Right atrium auricular region (tissue), 2 donors: ENCODE results near the gene DCC. TPM values are rescaled to one million over a fixed set of nuclear protein-coding genes. Genes with fewer than 3 reads are reported as not detected.

Source experiments
- DNase-seq: peaks from one replicate; pipeline ENCODE4 v3.0.0-alpha.2; 2019; ENCODE audit warnings: low spot score
- H3K27ac ChIP-seq, 2 donors: fragments of 200-600 bp; sonication (generic); 1 replicate in 1 of 2; 2 replicates in 1 of 2; pipeline ENCODE4 v1.5.1; 2016 to 2019
- H3K27me3 ChIP-seq, 2 donors: fragments of 200-600 bp; sonication (generic); one replicate each; pipeline versions ENCODE4 v1.5.1 to v1.6.0; 2017 to 2019
- H3K36me3 ChIP-seq: fragments of 200-600 bp; sonication (generic); one replicate; pipeline ENCODE4 v1.5.1; 2016
- H3K4me1 ChIP-seq, 2 donors: fragments of 200-600 bp; sonication (generic); one replicate each; pipeline versions ENCODE4 v1.5.1 to v1.6.0; 2017 to 2019
- H3K4me3 ChIP-seq, 2 donors: fragments of 200-600 bp; sonication (generic); 1 replicate in 1 of 2; 2 replicates in 1 of 2; pipeline ENCODE4 v1.5.1; 2017 to 2019; ENCODE audit warnings: mild to moderate bottlenecking in 1 of 2, moderate library complexity in 1 of 2
- H3K9me3 ChIP-seq, 2 donors: fragments of 200-600 bp; sonication (generic); one replicate each; pipeline ENCODE4 v1.5.1; 2019
- total RNA-seq, 2 donors: library from RNA; depleted of rRNA; stranded (reverse); fragments of >200 nt; gene quantifications; one replicate each; pipeline ENCODE4 v1.1.0, GENCODE V29; 2016
- TF ChIP-seq, protein P1 (sequence below), 2 donors: fragments of 200-600 bp; sonication (generic); IDR thresholded peaks; one replicate each; pipeline ENCODE4 v1.5.1; 2019; ENCODE audit warnings: antibody characterized with exemption in 2 of 2

The DCC gene
- total RNA-seq, 2 donors from 2014 or later: not detected

DNA sequence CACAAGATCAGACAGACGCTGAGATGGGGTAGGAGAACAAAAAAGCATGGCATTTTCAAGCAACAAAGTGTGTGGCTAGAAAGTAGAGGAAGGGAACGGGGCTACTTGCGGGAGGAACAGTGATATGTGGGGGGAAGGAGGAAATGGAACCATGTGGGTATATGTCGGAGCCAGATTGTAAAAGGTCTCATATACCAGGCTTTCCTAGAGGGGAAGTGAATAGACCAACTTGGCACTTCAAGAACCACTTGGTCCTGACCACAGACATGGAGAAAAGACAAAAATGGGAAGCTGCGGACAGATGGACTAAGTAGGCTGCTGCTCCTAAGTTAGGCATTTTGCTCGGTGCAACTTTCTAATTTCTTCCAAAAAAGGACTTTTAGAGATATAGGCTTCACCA is 196.0 kb downstream of the DCC start:
- H3K4me1 ChIP-seq: no peaks in the 10 kb centered on the region
- H3K27ac ChIP-seq: no peak overlapping the region
- no peak overlapping the region for H3K4me3 ChIP-seq
- TF ChIP-seq, protein P1, sequence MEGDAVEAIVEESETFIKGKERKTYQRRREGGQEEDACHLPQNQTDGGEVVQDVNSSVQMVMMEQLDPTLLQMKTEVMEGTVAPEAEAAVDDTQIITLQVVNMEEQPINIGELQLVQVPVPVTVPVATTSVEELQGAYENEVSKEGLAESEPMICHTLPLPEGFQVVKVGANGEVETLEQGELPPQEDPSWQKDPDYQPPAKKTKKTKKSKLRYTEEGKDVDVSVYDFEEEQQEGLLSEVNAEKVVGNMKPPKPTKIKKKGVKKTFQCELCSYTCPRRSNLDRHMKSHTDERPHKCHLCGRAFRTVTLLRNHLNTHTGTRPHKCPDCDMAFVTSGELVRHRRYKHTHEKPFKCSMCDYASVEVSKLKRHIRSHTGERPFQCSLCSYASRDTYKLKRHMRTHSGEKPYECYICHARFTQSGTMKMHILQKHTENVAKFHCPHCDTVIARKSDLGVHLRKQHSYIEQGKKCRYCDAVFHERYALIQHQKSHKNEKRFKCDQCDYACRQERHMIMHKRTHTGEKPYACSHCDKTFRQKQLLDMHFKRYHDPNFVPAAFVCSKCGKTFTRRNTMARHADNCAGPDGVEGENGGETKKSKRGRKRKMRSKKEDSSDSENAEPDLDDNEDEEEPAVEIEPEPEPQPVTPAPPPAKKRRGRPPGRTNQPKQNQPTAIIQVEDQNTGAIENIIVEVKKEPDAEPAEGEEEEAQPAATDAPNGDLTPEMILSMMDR (IDR thresholded peaks at IDR 0.05): no peak
- no peaks in the 10 kb centered on the region for H3K36me3 ChIP-seq
- H3K27me3 ChIP-seq: no peaks in the 10 kb centered on the region
- DNase-seq: no peak
- no peaks in the 10 kb centered on the region for H3K9me3 ChIP-seq

DNA sequence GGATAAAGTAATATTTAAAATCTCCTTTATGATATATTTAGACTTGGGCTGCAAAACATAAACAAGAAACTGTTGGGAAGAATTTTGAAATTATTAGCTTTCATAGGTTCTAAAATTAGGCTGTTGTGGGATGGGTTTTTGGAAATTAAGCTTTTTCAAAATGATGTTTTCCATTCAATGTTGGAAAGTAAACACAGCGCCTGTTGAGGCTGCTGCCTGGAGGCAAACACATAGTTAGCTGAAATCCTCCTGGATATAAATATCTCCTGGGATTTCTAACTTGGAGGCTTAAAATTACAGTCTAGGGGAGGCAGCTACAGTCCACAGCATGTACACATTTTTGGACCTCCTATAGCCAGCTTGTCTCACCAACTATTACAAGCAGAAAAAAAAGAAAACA is 197.3 kb downstream of the DCC start:
- Histone ChIP-seq H3K9me3 (no peaks in the 10 kb centered on the region), H3K27me3 (no peaks in the 10 kb centered on the region), H3K27ac (no peak overlapping the region), H3K36me3 (no peaks in the 10 kb centered on the region), H3K4me1 (no peaks in the 10 kb centered on the region), H3K4me3 (no peak overlapping the region)
- TF ChIP-seq, protein P1 (IDR thresholded peaks at IDR 0.05): no peak
- no peak for DNase-seq

DNA sequence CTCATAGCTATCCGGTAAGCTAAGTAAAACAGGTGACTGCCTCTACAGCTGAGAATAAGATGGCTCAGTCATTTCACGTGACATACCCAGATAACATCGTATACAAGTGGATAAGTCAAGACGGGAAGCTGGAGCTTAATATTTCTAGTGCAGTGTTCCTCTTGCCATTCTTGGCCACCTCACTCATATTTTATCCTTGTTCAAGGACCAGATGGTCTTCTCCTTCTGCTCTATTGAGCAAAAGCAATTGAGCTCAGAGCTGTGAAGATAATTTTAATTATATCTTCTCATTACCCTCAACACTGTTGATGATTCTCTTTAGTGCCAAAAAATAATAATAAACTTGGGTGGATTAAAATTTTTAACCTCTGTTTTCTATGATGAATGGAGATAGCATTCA is 201.1 kb downstream of the DCC start:
- no peaks in the 10 kb centered on the region for H3K27me3 ChIP-seq
- TF ChIP-seq, protein P1 (IDR thresholded peaks at IDR 0.05): no peak
- H3K36me3 ChIP-seq: no peaks in the 10 kb centered on the region
- no peaks in the 10 kb centered on the region for H3K9me3 ChIP-seq
- H3K27ac ChIP-seq: no peak overlapping the region
- no peaks in the 10 kb centered on the region for H3K4me1 ChIP-seq
- H3K4me3 ChIP-seq: no peak overlapping the region
- DNase-seq: no peak

DNA sequence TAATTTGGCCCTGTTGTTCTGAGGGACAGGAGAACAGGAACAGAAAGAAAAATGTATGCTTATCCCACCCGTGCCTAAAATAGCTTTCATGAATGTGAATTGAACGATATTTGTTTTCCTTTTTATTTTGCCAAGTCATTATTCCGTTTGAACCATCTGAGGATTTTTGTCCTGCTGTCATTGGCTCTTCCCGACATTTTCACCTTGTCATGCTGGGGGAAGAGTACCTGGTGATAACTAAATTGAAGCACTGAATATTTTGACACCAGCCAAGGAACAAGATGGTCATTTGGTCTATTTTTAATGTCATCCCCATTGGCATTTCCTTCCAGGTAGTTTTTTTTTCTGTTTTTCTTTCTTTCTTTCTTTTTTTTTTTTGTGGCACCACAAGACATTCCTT is 204.1 kb downstream of the DCC start:
- no peaks in the 10 kb centered on the region for H3K9me3 ChIP-seq
- no peak overlapping the region for H3K4me3 ChIP-seq
- TF ChIP-seq, protein P1 (IDR thresholded peaks at IDR 0.05): no peak

DNA sequence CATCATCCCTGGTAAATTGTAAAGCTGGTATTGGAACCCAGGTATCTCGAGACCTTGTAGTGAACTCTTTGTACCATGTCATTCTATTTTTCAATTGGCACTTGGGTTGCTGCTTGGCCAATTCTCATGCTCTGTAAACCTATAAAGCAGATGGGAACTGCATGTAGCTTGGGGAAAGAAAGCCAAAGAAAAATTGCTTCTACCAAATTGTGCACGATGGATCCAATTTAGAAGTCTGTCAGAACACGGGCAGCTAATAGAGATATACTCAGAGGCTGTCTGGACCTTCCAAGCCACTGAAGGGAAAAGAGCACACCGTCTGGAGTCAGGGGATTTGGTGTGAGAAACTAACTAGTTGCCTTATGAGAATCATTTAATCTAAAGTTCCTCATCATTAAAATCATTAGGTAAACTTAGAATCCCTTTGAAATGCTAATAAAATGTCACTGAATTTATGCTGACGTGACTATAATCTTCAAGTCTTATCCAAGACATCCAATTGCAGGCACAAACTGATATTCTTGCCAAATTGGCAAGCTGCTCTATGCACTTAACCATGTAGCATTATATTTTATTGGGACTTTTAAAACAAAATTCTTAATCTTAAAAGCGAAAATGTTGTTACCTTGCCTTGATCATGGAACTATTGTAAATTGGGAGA is 206.8 kb downstream of the DCC start:
- H3K36me3 ChIP-seq: no peaks in the 10 kb centered on the region
- H3K4me1 ChIP-seq: no peaks in the 10 kb centered on the region
- TF ChIP-seq, protein P1 (IDR thresholded peaks at IDR 0.05): no peak
- no peak overlapping the region for H3K4me3 ChIP-seq
- DNase-seq: no peak
- no peaks in the 10 kb centered on the region for H3K27me3 ChIP-seq
- no peaks in the 10 kb centered on the region for H3K9me3 ChIP-seq
- no peak overlapping the region for H3K27ac ChIP-seq

More for the DNA sequence above, 204.1 kb downstream of the DCC start:
- Histone ChIP-seq H3K27me3 (no peaks in the 10 kb centered on the region), H3K4me1 (no peaks in the 10 kb centered on the region), H3K27ac (no peak overlapping the region), H3K36me3 (no peaks in the 10 kb centered on the region)
- no peak for DNase-seq

DNA sequence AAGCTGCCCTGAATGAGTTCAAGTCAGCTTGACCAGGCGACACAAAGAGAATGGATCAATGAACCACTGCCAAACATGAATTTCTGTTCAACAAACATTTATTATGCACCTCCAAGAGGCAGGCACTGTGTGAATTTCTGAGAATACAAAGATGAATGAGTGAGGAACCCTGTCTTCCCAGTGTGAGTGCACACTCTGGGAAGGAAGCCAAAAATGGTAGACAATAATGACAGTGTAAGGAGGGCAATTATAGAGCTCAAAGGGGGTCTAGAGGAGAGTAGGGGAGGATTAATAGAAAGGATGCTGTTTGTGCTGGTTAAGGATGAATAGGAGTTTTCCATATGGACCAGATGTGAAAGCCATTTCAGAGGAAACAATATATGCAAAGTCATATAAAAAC is 213.4 kb downstream of the DCC start:
- H3K4me1 ChIP-seq: no peaks in the 10 kb centered on the region
- H3K4me3 ChIP-seq: no peak overlapping the region
- no peak overlapping the region for H3K27ac ChIP-seq
- no peak for DNase-seq
- no peaks in the 10 kb centered on the region for H3K9me3 ChIP-seq
- no peaks in the 10 kb centered on the region for H3K27me3 ChIP-seq
- TF ChIP-seq, protein P1 (IDR thresholded peaks at IDR 0.05): no peak
- no peaks in the 10 kb centered on the region for H3K36me3 ChIP-seq
